Right cardiac atrium (tissue), 5 donors: ENCODE results near the gene CNTNAP4. TPM values are rescaled to one million over a fixed set of nuclear protein-coding genes. Genes with fewer than 3 reads are reported as not detected.

ENCODE experiments used
- ATAC-seq, 2 donors: fragments of 200-7000 bp; cut with Tn5 transposase; one replicate each; pipeline versions ENCODE4 v1.8.0 to v1.9.1; 2020; ENCODE audit warnings: moderate library complexity in 2 of 2, mild to moderate bottlenecking in 1 of 2
- DNase-seq, 3 donors: peaks; one replicate each; pipeline ENCODE4 v3.0.0-alpha.2; 2020
- H3K27ac ChIP-seq: one replicate; pipeline ENCODE4 v1.5.1; 2013; ENCODE audit warnings: mild to moderate bottlenecking, low read length, control low read depth, moderate library complexity
- H3K27me3 ChIP-seq: one replicate; pipeline ENCODE4 v1.6.1; 2013; ENCODE audit not compliant: control insufficient read depth, insufficient read depth
- H3K4me1 ChIP-seq: one replicate; pipeline ENCODE4 v1.6.1; 2013; ENCODE audit warnings: low read length; ENCODE audit not compliant: control insufficient read depth, insufficient read depth
- H3K4me3 ChIP-seq: one replicate; pipeline ENCODE4 v1.5.1; 2013; ENCODE audit warnings: low read length, control low read depth
- H3K9me3 ChIP-seq: one replicate; pipeline ENCODE4 v1.6.1; 2013; ENCODE audit warnings: low read length; ENCODE audit not compliant: control insufficient read depth
- WGBS: extraction: QIAGEN DNeasy Blood & Tissue Kit; methylation state at CpG from one replicate; pipeline ENCODE4 v1.1.7; 2013; 5-methylcytosine and 5-hydroxymethylcytosine counted together
- intact Hi-C, 4 donors: fragments of 100-400 bp; cut with DNase I; formaldehyde crosslinking; loops; one replicate each; pipeline versions ENCODE4 v1.11.0 to v1.14.0; 2022 to 2023
- polyA plus RNA-seq: library from polyadenylated mRNA; stranded (reverse); fragments of 200-250 nt; gene quantifications from one replicate; pipeline ENCODE4 v1.2.3, GENCODE V29; 2013
- total RNA-seq, 4 donors: library from RNA; stranded (reverse); fragmentation: NEBNext Ultra II Directional; extraction: Animal tissue kit (Norgen Biotek cat#: 25700); gene quantifications; one replicate each; pipeline ENCODE4 v1.2.1, GENCODE V29; 2021
- donor health status: healthy with polysubstance abuse.
- donor health status: DM: no; HTN: yes; CAD: no.
- donor health status: DM: no; HTN: no; CAD: no.
- donor health status: DM: no; HTN: yes; CAD: no; lungs with severe emphysema.
- donor health status: DM: yes; HTN: yes; CAD: no.

Gene CNTNAP4
- total and polyA plus RNA-seq, 5 donors = 0.02 TPM; not detected in 4

DNA sequence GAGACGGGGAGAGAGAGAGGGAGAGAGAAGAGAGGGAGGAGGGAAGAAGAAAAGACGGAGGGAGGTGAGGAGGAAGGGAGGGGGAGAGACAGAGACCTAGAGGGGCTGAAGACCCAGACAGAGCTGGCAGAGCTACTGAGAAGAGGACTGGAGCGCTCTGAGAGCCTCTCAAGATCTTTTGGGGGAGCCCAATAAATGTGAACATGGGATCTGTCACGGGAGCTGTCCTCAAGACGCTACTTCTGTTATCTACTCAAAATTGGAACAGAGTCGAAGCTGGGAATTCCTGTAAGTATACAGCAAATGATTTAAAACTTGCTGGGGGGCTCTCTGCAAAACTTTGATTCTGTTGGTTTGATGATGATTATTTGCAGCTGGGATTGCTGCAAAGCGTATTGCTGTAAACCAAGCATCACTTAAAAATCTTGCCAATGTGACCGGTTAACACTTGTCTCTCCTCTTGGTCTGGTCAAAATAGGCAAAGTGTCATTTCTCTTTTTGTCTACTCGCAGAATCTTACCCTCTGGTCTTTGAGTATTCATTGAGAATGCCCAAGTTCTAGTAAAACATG lies 344 bp downstream of the CNTNAP4 start:
- no peak for DNase-seq
- H3K27me3 ChIP-seq = no peaks in the 10 kb centered on the region
- H3K9me3 ChIP-seq = no peaks in the 10 kb centered on the region
- WGBS = 25% methylated on average over 9 of the region's 9 CpGs
- H3K4me3 ChIP-seq = no peak overlapping the region
- no peak overlapping the region for H3K27ac ChIP-seq
- intact Hi-C loops = no loop called here
- ATAC-seq = no peak
- no peaks in the 10 kb centered on the region for H3K4me1 ChIP-seq

DNA sequence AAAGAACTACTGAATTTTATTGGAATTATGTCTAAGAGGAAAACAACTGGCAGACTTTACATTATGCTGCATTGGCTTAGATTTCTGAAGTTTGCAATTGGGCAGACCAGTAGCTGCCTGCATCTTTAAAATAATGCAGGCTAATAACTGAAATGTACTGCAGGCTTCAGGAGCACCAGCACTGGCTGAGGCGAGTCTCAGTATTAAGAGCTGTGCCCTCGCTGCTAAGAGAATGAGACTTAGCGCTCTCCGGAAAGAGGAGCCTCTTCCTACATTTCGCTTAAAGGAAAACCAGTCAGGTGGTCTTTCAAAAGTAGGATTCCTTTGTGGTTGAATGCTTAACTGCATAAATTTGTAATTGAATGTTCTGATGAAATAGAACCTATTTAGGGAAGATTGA lies 885 bp downstream of the CNTNAP4 start:
- intact Hi-C loops = no loop called here
- Histone ChIP-seq H3K4me3 (no peak overlapping the region), H3K27ac (no peak overlapping the region), H3K27me3 (no peaks in the 10 kb centered on the region), H3K9me3 (no peaks in the 10 kb centered on the region), H3K4me1 (no peaks in the 10 kb centered on the region)
- ATAC-seq = no peak
- DNase-seq = no peak
- 64% methylated on average over 5 of the region's 5 CpGs for WGBS

DNA sequence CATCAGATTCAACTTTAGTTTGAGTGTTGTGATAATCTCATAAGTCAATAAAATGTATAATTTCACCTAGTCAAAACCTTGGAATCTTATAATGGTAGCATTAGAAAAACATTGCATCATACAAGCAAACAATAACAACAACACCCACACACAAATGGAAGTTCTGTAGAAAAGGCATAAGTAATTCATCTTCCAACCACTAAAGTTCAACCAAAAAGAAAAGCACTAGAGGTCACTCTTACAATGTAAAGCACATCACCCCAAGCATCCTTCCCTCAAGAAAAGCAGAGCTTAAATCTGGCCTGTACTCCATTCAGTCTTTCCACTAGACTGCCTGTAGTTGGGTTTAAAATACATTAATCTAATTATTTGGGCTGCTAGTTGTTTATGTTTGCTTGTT lies 1.8 kb downstream of the CNTNAP4 start:
- intact Hi-C loops = no loop called here
- ATAC-seq (peak; percentile 54 to 57), DNase-seq (no peak)

GRCh38 chr16:76280421-76281215 lies 3.4 kb downstream of the CNTNAP4 start:
- no peak overlapping the region for H3K27ac ChIP-seq
- no peak overlapping the region for H3K4me3 ChIP-seq
- no peaks in the 10 kb centered on the region for H3K9me3 ChIP-seq
- ATAC-seq (no peak), DNase-seq (no peak)
- intact Hi-C loops = no loop called here
- no peaks in the 10 kb centered on the region for H3K27me3 ChIP-seq
- no peaks in the 10 kb centered on the region for H3K4me1 ChIP-seq
- WGBS = 88% methylated on average over 6 of the region's 6 CpGs

More for the DNA sequence above, 1.8 kb downstream of the CNTNAP4 start:
- Histone ChIP-seq H3K4me1 (no peaks in the 10 kb centered on the region), H3K4me3 (no peak overlapping the region), H3K9me3 (no peaks in the 10 kb centered on the region), H3K27ac (no peak overlapping the region), H3K27me3 (no peaks in the 10 kb centered on the region)

DNA sequence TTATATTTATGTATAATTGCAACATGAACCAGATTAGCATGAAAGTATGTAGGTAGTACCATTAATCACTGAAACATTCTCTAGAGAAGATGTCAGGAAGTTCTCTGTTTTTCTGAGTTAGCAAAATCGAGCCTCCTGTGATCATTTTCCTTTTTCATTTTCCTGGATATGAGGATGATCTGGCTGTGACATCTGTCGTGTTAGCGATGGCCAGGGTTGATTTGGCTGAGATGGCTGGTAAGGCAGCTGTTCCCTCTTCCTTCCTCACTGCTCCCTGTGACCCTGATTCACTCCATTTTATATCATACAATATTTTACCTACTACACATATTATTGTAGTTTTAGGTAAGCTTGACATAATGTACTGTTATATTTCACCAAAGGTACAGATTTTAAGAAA lies 10.3 kb downstream of the CNTNAP4 start:
- intact Hi-C loops = no loop called here
- no peaks in the 10 kb centered on the region for H3K9me3 ChIP-seq
- WGBS = 36% methylated on average over 3 of the region's 3 CpGs
- H3K27ac ChIP-seq = no peak overlapping the region
- ATAC-seq = no peak
- no peaks in the 10 kb centered on the region for H3K27me3 ChIP-seq
- no peak for DNase-seq
- no peak overlapping the region for H3K4me3 ChIP-seq
- no peaks in the 10 kb centered on the region for H3K4me1 ChIP-seq

- Histone ChIP-seq H3K27ac (no peak overlapping the region), H3K4me3 (no peak overlapping the region), H3K9me3 (no peaks in the 10 kb centered on the region), H3K27me3 (no peaks in the 10 kb centered on the region), H3K4me1 (no peaks in the 10 kb centered on the region)
- intact Hi-C loops = no loop called here
- WGBS = 63% methylated on average over 5 of the region's 5 CpGs
- ATAC-seq = no peak
- no peak for DNase-seq
Measured at GRCh38 chr16:76292218-76292617, 15.0 kb downstream of the CNTNAP4 start.

DNA sequence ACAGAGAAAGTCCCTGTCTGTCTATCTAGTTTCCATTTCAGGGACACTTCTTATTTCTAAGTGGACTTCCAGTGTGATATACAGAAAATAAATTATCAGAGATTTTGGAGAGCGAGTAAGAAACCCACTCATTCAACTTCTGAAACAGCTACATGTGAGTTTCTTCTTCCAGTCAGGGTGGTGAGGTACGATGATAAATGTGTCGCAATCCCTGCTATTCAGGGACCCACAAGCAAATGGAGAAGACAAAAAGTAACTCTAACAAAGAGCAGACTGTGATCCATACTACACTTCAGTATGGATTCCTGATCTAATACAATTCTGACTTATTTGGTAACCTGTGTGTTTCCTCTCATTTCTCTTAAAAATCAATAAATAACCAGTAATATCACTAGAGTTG lies 16.8 kb downstream of the CNTNAP4 start:
- intact Hi-C loops = no loop called here
- no peak for ATAC-seq
- H3K27me3 ChIP-seq = no peaks in the 10 kb centered on the region
- DNase-seq = no peak
- H3K4me3 ChIP-seq = no peak overlapping the region
- 79% methylated on average over 3 of the region's 3 CpGs for WGBS
- H3K27ac ChIP-seq = no peak overlapping the region
- no peaks in the 10 kb centered on the region for H3K9me3 ChIP-seq
- no peaks in the 10 kb centered on the region for H3K4me1 ChIP-seq

- H3K27me3 ChIP-seq = no peaks in the 10 kb centered on the region
- ATAC-seq (no peak), DNase-seq (no peak)
- no peak overlapping the region for H3K4me3 ChIP-seq
- intact Hi-C loops = no loop called here
- no peak overlapping the region for H3K27ac ChIP-seq
- WGBS = 92% methylated on average over 3 of the region's 3 CpGs
- H3K4me1 ChIP-seq = no peaks in the 10 kb centered on the region
- no peaks in the 10 kb centered on the region for H3K9me3 ChIP-seq
Measured at GRCh38 chr16:76294396-76295214, 17.4 kb downstream of the CNTNAP4 start.

DNA sequence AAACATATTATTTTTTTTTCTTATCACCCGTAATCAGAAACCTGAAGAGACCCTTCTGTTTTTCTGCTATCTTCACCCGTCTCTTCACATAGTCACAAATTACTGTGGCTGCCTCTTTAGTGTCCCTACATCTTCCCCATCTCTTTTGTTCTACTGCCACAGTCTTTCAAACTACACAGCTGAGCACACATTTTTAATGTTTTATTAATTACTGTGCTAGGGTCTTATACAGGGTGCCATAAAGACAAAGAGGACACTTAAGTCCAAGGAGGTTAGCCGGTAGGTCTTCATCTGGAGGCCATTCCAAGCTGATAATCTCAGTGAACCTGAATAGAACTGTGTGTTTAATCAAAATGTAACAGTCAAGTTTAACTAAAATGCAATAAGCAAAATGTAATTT lies 20.7 kb downstream of the CNTNAP4 start:
- intact Hi-C loops = no loop called here
- no peak for DNase-seq
- no peak for ATAC-seq
- H3K4me1 ChIP-seq = no peaks in the 10 kb centered on the region
- no peak overlapping the region for H3K27ac ChIP-seq
- H3K9me3 ChIP-seq = no peaks in the 10 kb centered on the region
- 60% methylated on average over 3 of the region's 3 CpGs for WGBS
- H3K27me3 ChIP-seq = no peaks in the 10 kb centered on the region
- H3K4me3 ChIP-seq = no peak overlapping the region

- Histone ChIP-seq H3K4me1 (no peaks in the 10 kb centered on the region), H3K4me3 (no peak overlapping the region), H3K9me3 (no peaks in the 10 kb centered on the region), H3K27me3 (no peaks in the 10 kb centered on the region), H3K27ac (no peak overlapping the region)
- no peak for ATAC-seq
- intact Hi-C loops = no loop called here
- no peak for DNase-seq
- 66% methylated on average over 4 of the region's 4 CpGs for WGBS
Measured at GRCh38 chr16:76303637-76304314, 26.6 kb downstream of the CNTNAP4 start.
